Activated T-cell treated with anti-CD3 and anti-CD28 coated beads for 1 hour (primary cell): ENCODE results near the gene BUD13.
A peak's percentile ranks its signal among the peaks of the same experiment; 100 is the strongest.

ENCODE experiments used
- DNase-seq: peaks from one replicate; pipeline ENCODE4 v3.0.0-alpha.2; 2020; ENCODE audit warnings: low read depth

Gene BUD13

GRCh38 chr11:116750070-116750718 is 22.6 kb downstream of the BUD13 start:
- DNase-seq = no peak

GRCh38 chr11:116742104-116742503 is 30.7 kb downstream of the BUD13 start:
- DNase-seq = no peak

DNA sequence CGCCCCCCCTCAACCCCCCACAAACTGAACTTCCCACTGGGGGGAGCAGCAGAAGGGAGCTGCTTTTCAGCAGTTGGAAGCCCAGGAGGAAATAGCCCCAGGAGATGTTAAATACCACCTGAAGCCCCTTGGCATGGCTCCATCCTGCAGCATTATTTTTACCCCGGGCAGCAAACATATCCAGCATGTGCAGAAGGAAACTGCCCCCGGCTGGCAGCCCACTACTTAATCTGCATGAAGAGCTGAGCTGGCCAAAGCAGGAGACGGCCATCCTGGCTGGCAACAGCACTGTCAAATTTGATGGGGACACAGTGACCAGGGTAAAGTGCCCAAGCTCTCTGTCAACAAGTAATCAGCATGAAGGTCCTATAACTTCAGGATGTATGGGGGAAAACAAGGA is 32.0 kb downstream of the BUD13 start:
- DNase-seq = no peak

- no peak for DNase-seq
These were observed 33.8 kb downstream of the BUD13 start for GRCh38 chr11:116738975-116739374.

- DNase-seq = no peak
These were observed 36.0 kb downstream of the BUD13 start for GRCh38 chr11:116736763-116737162.

- no peak for DNase-seq
These were observed 38.7 kb downstream of the BUD13 start for GRCh38 chr11:116733969-116734508.

GRCh38 chr11:116733043-116733755 is 39.6 kb downstream of the BUD13 start:
- DNase-seq = no peak

- DNase-seq = peak; percentile 45
These were observed 40.3 kb downstream of the BUD13 start for GRCh38 chr11:116732271-116733042.

DNA sequence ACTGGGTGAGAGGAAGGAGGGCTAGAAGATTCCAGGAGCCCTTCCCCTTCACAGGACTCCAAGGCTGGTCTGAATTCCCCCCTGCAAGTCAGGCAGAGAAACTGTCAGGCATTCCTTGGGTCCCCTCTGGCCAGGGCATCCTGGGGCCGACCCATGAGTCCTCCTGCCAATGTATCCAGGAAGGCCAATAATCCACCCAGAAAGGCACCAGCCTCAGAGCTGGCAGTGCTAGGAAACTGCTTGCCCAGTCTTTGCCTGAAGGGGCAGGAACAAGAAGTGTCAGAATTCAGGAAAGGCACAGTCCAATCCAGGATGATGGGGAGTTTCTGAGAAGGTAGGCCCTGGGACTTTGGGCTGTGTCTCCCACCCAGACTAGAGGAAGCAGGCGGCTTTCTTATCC is 41.0 kb downstream of the BUD13 start:
- DNase-seq = no peak

GRCh38 chr11:116731097-116731761 is 41.6 kb downstream of the BUD13 start:
- no peak for DNase-seq

- no peak for DNase-seq
These were observed 42.2 kb downstream of the BUD13 start for GRCh38 chr11:116730601-116731000.

DNA sequence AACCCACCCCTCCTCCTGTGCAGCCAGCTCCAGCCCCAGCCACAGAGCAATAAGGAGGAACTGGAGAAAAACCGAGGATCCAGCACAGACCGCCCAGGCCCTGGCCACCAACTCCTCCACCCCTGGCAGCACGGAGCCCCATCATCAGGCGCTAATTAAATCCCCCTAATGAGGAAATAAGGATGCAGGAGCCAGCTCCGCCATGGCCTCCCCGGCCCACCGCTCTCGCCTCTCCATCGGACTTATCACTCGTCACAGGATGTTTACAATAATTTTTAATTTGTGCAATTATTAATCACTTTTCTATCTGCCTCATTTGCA is 42.6 kb downstream of the BUD13 start:
- DNase-seq = no peak

DNA sequence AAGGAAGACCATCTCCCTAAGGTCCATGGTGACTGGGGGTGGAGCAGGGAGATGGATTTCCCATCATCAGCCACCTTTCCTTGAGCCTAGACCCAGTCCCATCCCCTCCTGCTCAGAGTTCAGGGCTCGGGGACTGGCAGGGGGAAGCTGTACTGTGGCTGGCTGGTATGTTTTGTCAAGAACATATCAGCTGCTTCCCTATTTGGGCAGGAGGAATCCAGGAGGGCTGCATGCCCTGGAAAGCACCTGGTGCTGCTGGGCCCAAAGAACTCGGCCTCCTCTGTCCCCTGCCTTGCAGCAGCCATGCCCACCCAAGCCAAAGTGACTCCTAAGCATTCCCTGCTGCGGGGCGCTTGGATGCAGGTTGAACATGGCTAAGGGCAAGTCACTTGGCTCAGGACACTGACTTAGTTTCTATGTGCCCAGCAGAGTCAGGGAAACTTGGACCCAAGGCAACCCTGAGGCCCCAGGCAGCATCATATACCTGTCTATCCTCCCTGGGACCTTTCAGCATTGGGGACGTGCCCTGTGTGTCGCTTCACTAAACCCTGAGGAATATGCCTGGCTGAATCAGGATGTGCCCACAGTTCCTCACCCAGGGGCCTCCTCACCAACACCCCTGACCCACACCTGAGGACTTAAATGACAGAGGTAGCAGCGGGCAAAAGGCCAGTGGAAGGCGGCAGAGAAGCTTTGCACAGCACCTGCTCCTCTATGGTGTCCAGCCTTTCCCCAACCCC is 43.1 kb downstream of the BUD13 start:
- DNase-seq = no peak

DNA sequence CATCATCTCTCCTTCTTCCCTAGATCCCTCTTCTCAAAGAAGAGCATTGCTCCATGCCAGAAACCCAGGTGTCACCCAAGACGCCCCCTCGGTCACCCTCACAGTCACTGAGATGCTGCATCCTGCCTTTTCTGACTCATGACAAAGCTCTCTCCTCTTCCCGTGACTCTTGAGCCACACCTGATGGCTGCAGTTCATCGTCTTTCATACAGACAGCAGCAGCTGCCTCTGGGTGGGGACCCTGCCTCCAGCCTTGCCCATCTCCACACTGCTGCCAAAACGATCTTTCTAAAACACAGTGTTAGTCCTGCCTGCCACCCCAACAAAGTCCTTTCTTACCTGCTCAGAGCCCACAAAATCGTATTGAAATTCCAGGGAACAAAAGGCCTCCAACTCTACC is 44.8 kb downstream of the BUD13 start:
- DNase-seq = no peak

DNA sequence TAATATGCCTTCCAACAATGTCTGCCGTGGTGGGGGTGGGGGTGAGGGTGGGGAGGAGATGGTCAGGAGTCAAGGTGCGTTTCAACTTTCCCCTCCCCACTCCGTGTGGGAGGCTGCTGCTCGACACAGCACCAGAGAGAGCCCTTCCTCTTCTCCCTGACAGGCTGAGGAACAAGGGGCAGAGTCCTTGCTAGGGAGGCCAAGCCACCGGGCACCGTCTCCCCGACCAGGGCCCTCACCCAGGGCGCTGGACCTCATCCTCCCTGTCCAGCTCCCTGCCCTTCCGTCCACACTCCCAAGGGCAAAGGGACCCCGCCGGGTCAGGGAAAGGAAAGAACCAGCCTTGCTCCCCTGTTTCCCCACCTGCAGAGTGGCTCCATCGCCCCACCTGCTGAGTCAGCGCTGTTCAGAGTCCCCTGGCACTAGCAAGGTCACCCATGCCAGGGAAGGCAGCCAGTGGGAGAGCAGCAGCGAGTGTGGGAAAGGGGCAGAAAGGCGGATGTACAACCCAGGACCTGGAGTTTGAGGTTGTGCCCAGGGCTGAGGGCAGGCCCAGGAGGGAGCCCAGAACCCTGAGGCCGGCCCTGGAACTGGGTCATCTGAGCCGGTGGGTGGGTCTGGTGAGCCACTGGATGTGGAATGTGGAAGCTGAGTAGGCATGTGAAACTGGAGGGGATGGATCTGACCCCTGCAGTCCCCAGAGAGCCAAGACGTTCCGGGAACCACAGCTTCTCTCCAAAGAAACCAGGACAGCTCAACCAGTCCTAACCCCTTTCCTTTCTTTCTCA is 47.2 kb downstream of the BUD13 start:
- no peak for DNase-seq

GRCh38 chr11:116724813-116725212 is 48.0 kb downstream of the BUD13 start:
- no peak for DNase-seq

GRCh38 chr11:116723511-116723910 is 49.3 kb downstream of the BUD13 start:
- no peak for DNase-seq

- no peak for DNase-seq
These were observed 50.8 kb downstream of the BUD13 start for GRCh38 chr11:116721988-116722387.

DNA sequence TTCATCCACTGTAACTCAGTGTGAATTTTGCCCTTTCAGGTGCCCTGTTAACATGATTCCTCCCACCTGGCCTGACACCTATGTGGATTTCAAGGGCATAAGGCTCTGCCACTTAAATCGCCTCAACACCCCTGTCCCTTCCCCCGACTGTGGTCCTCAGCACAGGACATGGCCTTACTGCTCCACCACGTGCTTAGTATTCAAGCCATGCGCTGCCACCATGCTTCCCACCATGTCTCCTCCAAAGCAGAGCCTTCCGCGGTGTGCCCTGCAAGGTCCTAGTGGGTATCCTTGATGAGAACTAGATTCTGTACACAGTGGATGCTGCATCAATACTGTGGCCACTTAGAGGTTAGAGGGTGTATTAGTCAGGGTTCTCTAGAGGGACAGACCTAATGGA is 51.9 kb downstream of the BUD13 start:
- no peak for DNase-seq

- no peak for DNase-seq
These were observed 53.8 kb downstream of the BUD13 start for GRCh38 chr11:116718955-116719501.

- no peak for DNase-seq
These were observed 56.2 kb downstream of the BUD13 start for GRCh38 chr11:116716621-116717020.
